HepG2 (cell line): Measurements from ENCODE around the gene NRL. TPM values are rescaled to one million over a fixed set of nuclear protein-coding genes. Genes with fewer than 3 reads are reported as not detected.
A peak's percentile ranks its signal among the peaks of the same experiment; 100 is the strongest.

Source experiments
- FOXO4 ChIP-seq: sonication (generic); formaldehyde crosslinking; conservative IDR thresholded peaks from 2 replicates; pipeline ENCODE4 v1.8.1; 2023; ENCODE audit warnings: missing genetic modification reagents
- KAT8 ChIP-seq: IDR thresholded peaks from 2 replicates; pipeline ENCODE4 v1.6.1; 2016; ENCODE audit warnings: missing genetic modification reagents, missing compliant biosample characterization
- KLF11 ChIP-seq: IDR thresholded peaks from 2 replicates; pipeline ENCODE4 v1.6.1; 2016; ENCODE audit warnings: missing compliant biosample characterization
- MEIS1 ChIP-seq: sonication (generic); formaldehyde crosslinking; IDR thresholded peaks from 2 replicates; pipeline ENCODE4 v1.9.0; 2021; ENCODE audit warnings: mild to moderate bottlenecking, missing genetic modification reagents, moderate library complexity, borderline replicate concordance
- THYN1 ChIP-seq: sonication (generic); formaldehyde crosslinking; IDR thresholded peaks from 2 replicates; pipeline ENCODE4 v1.8.1; 2023; ENCODE audit warnings: low read depth, mild to moderate bottlenecking, moderate library complexity, missing genetic modification reagents, borderline replicate concordance
- ZBTB40 ChIP-seq, 2 experiments: fragments of 450-650 bp in 1 of 2; sonication (generic) in 1 of 2; formaldehyde crosslinking in 1 of 2; IDR thresholded peaks; 2 replicates each; pipeline versions ENCODE4 v1.6.1 to v1.8.0; 2016 to 2022; ENCODE audit warnings: antibody characterized with exemption in 1 of 2, mild to moderate bottlenecking in 1 of 2, missing genetic modification reagents in 1 of 2
- ZNF674 ChIP-seq: sonication (generic); formaldehyde crosslinking; IDR thresholded peaks from 2 replicates; pipeline ENCODE4 v1.5.0; 2020; ENCODE audit warnings: low read depth, mild to moderate bottlenecking, missing genetic modification reagents
- ZNF691 ChIP-seq: sonication (generic); formaldehyde crosslinking; IDR thresholded peaks from 2 replicates; pipeline ENCODE4 v1.4.0; 2020; ENCODE audit warnings: missing genetic modification reagents, low read depth, mild to moderate bottlenecking, borderline replicate concordance
- polyA plus RNA-seq, 8 experiments: library from polyadenylated mRNA; depleted of rRNA in 3 of 8; stranded (reverse) in 7 of 8; unstranded in 1 of 8; fragments of >200 nt; fragmentation: Illumina TruSeq in 4 of 8; extraction: Trizol in 4 of 8; gene quantifications; 2 replicates each; pipeline versions ENCODE4 v1.2.1 to v1.2.3, GENCODE V29; 2011 to 2016; ENCODE audit warnings: low read depth in 4 of 8, missing spikeins in 1 of 8, mixed read lengths in 1 of 8; ENCODE audit not compliant: insufficient read depth in 1 of 8
- total RNA-seq, 5 experiments: library from RNA; depleted of rRNA; stranded (reverse); fragments of >200 nt; fragmentation: Illumina TruSeq; extraction: Trizol; gene quantifications; 2 replicates each; pipeline ENCODE4 v1.2.3, GENCODE V29; 2016; ENCODE audit warnings: low read depth in 1 of 5
- TF ChIP-seq, protein P1 (sequence below): sonication (generic); formaldehyde crosslinking; IDR thresholded peaks from 2 replicates; pipeline ENCODE4 v1.4.0; 2020; ENCODE audit warnings: mild to moderate bottlenecking, missing genetic modification reagents
- TF ChIP-seq, protein P2 (sequence below): sonication (generic); formaldehyde crosslinking; IDR thresholded peaks from 2 replicates; pipeline ENCODE4 v1.4.0; 2020; ENCODE audit warnings: missing genetic modification reagents
- TF ChIP-seq, protein P3 (sequence below): sonication (generic); formaldehyde crosslinking; IDR thresholded peaks from 2 replicates; pipeline ENCODE4 v1.5.1; 2020; ENCODE audit warnings: mild to moderate bottlenecking, missing genetic modification reagents, moderate library complexity

Gene NRL
- total and polyA plus RNA-seq, 2 of the 13 experiments (the other 11 are each of a cell fraction or from before 2014, with no cell fraction given), result 2.5 to 4.7 TPM

DNA sequence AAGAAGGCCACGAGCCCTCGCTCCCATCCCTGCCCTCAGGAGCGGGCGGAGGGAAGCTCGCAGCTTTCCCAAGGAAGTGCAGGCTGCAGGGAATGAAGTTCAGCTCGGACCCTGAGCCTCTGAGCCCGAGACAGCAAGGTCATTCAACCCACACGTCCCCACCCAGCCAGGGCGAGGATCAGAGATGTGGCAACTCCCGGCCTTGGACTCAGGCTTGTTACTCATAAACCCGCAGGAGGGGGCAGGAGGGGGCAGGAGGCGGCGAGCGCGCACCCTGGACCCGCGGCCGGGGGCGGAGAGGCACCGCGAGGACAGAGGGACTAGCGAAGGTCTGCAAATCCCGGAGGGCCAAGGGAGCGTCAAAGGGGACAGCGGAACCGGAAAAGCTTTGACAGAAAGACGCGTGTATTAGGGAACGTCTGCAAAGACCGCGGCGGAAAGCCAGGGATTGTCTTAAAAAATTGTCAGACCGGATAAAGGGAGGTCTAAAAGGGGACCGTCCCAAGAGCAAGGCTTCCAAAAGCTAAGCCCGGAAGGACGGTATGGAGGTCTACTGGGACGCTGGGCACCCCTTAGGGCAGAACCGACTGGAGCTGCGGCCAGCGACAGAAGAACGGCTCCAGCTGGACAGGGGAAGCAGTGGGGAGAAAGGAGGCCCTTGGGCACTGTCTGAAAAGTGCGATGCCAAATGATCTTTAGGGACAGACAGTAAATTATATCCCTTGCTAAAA is 783 bp downstream of the NRL start (continued):
- no peak for TF ChIP-seq THYN1 (CRISPR knock-in tag)
- TF ChIP-seq ZBTB40 (IDR thresholded peaks at IDR 0.05), result no peak; the same call in 1 of the 2 replicates
- peak; percentile 81; the same call in 1 of the 2 replicates for TF ChIP-seq ZBTB40 (CRISPR knock-in tag; IDR thresholded peaks at IDR 0.05)
- peak; percentile 93 for TF ChIP-seq KAT8 (CRISPR knock-in tag)
- no peak for TF ChIP-seq ZNF674 (CRISPR knock-in tag)
- TF ChIP-seq, protein P1, sequence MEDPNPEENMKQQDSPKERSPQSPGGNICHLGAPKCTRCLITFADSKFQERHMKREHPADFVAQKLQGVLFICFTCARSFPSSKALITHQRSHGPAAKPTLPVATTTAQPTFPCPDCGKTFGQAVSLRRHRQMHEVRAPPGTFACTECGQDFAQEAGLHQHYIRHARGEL (CRISPR knock-in tag), result peak; percentile 38
- TF ChIP-seq KLF11 (CRISPR knock-in tag), result peak; percentile 97
- TF ChIP-seq, protein P2, sequence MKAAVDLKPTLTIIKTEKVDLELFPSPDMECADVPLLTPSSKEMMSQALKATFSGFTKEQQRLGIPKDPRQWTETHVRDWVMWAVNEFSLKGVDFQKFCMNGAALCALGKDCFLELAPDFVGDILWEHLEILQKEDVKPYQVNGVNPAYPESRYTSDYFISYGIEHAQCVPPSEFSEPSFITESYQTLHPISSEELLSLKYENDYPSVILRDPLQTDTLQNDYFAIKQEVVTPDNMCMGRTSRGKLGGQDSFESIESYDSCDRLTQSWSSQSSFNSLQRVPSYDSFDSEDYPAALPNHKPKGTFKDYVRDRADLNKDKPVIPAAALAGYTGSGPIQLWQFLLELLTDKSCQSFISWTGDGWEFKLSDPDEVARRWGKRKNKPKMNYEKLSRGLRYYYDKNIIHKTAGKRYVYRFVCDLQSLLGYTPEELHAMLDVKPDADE (CRISPR knock-in tag), result peak; percentile 97
- TF ChIP-seq FOXO4 (CRISPR knock-in tag), result no peak
- peak; percentile 93 for TF ChIP-seq ZNF691 (CRISPR knock-in tag)
- TF ChIP-seq, protein P3, sequence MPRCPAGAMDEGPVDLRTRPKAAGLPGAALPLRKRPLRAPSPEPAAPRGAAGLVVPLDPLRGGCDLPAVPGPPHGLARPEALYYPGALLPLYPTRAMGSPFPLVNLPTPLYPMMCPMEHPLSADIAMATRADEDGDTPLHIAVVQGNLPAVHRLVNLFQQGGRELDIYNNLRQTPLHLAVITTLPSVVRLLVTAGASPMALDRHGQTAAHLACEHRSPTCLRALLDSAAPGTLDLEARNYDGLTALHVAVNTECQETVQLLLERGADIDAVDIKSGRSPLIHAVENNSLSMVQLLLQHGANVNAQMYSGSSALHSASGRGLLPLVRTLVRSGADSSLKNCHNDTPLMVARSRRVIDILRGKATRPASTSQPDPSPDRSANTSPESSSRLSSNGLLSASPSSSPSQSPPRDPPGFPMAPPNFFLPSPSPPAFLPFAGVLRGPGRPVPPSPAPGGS, result peak; percentile 63
- TF ChIP-seq MEIS1 (CRISPR knock-in tag), result peak; percentile 97
